GM18873 (cell line): ENCODE data around the gene MTMR2.
"Not testable (repeated sequence)": the region's sequence is repeated elsewhere in the genome, so short reads cannot be mapped to it uniquely, and the experiment has no call there.

Experiments used
- ATAC-seq: cut with Tn5 transposase; IDR thresholded peaks from one replicate; pipeline ENCODE4 v1.9.1; 2021; ENCODE audit warnings: mild to moderate bottlenecking, moderate library complexity, moderate number of reproducible peaks; ENCODE audit not compliant: unreplicated experiment, low FRiP score

Gene MTMR2

GRCh38 chr11:95888439-95888838, 35.5 kb downstream of the MTMR2 start:
- no peak for ATAC-seq

- ATAC-seq, result no peak
Measured at GRCh38 chr11:95886462-95886861, 37.4 kb downstream of the MTMR2 start.

DNA sequence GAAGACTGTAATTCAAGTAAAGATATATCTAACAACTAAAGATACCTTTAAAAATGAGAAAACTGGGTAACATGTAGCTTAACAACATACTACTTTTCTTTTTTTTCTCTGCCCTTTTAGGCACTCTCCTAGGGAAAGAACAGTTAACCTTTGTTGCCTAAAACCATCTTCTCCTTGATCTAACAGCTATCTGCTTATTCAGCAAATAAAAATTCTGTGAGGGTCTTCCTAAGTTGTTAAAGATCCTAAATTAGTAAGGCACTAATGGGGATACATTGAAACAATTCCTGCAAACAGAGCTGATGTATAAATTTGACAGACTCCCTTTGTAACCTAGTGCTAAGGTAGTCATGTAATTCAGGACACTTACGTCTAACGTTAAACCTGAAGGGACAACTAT, 39.1 kb downstream of the MTMR2 start:
- ATAC-seq, result no peak

DNA sequence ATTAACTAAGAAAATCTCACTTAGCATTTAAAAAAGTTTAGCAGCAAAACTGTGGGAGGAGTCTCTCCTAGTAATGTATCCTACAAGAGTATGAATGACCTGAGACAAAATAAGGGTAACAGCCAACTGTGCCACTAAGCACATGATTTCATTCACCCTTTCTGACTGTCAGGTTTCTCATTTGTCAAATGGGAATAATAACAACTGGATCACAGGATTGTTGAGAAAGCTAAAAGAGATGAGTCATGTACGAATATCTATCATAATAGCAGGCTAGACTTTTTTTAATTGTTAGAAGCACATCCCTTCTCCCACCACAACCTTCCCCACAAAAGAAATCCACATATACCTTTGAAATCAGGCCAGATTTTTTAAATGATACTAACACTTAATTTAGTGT, 39.5 kb downstream of the MTMR2 start:
- ATAC-seq, result no peak

DNA sequence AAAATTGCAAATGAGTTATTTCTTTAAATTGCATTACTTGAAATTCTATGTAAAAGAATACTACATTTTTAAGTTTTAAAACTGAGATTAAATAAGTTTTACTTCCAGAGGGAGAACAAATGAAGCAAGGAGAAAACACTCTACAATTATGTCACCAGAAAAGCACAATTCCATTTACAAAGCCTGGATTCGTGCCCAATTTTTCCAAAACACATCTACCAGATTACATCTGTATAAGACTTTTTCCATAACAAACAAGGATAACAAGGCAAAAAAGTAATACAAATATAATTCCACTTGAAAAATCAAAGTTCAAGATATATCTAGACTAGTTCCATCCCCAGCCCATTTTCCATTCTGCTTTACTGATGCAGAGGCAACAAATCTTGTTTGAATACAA, 40.5 kb downstream of the MTMR2 start:
- no peak for ATAC-seq

DNA sequence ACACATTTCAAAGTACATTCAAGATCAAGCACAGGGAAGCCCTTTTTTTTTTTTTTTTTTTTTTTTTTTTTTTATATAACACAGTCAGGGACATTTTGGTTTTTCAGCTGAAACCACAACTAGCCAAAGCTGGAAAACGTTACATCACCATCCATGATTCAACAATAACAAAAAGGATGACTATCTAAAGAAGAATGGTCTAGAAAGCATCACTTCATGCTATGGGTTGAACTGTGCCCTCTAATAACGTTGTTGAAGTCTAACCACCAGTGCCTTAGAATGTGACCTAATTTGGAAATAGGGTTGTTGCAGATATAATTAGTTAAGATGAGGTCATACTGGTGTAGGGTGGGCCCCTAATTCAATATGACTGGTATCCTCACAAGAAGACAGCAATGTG, 46.6 kb downstream of the MTMR2 start:
- ATAC-seq, result no peak

- not testable (repeated sequence) for ATAC-seq
Measured at GRCh38 chr11:95870877-95871276, 53.0 kb downstream of the MTMR2 start.

DNA sequence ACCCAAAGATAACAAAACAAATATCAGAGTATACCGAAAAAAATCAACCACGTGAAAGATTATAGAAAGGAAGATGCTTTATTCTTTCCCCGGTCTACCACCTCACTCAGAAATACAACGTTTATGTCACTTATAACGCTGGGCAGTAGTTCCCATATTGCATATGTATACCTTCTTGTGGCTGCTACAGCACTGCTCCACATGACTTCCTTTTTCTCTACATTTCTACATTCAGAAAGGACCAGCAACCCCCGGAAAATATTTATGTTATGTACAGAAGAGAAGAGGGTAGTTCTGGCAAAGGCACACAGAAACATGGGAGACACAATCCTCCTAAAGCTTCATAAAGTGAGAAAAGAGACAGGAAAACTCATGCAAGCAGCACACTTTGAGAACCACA, 56.8 kb downstream of the MTMR2 start:
- no peak for ATAC-seq

- no peak for ATAC-seq
Measured at GRCh38 chr11:95863486-95864140, 60.3 kb downstream of the MTMR2 start.

GRCh38 chr11:95860024-95860423, 63.9 kb downstream of the MTMR2 start:
- ATAC-seq, result not testable (repeated sequence)

- ATAC-seq, result not testable (repeated sequence)
Measured at GRCh38 chr11:95854362-95854761, 69.5 kb downstream of the MTMR2 start.

- ATAC-seq, result no peak
Measured at GRCh38 chr11:95853862-95854261, 70.0 kb downstream of the MTMR2 start.

- ATAC-seq, result no peak
Measured at GRCh38 chr11:95853138-95853537, 70.8 kb downstream of the MTMR2 start.

GRCh38 chr11:95850137-95850536, 73.8 kb downstream of the MTMR2 start:
- ATAC-seq, result no peak

DNA sequence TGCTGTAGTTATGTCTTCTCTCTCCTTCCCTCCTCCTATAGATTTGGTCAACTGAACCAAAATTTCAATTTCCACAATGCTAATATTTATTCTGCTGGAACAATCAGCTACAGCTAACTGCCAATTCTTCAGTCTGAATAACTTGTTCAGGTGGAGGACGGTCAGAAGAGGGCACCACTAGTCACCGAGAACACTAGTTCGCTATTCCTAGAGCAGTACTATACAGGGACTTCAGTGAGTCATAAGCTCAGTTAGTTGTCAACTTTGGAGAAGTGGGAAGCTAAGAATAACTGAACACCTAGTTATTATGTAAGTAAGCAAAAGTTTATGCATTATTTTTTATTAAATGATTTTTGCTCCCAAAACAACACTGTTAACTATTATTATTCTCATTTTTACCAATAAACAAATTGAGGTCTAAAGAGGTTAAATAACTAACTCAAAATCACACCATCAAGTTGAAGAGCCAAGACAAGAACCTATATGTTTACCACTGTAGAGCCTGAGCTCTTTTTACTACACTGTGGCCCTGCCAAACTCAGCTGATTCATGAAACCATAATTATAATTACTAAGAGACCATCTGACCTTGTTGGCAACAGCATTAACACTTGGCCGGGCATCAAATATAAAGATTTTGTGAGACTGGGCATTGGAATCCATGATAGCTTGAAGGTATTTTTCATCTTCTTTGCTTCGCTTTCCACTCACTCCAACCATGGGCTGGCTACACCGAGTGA, 74.7 kb downstream of the MTMR2 start:
- ATAC-seq, result no peak

DNA sequence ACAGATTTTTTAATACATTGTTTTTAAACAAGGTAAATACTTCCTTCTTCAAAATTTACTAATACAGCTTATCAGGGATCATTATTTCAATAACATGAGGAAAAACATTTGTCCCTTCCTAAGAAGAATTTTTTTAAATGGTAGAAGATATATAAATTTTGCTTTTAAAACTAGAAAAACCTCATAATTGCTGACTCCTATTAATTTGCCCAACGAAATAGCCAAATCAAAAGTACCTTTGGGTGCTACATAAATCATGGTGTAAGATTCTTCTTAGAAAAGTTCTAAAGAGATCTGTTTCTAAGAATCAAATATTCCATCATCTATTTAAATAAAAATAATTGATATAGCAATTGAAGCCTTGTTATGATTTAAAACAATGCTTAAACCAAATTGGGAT, 78.7 kb downstream of the MTMR2 start:
- no peak for ATAC-seq

- ATAC-seq, result peak; percentile 77
Measured at GRCh38 chr11:95835768-95836488, 88.0 kb downstream of the MTMR2 start.

- no peak for ATAC-seq
Measured at GRCh38 chr11:95835351-95835750, 88.6 kb downstream of the MTMR2 start.

- ATAC-seq, result no peak
Measured at GRCh38 chr11:95833378-95833777, 90.5 kb downstream of the MTMR2 start.

- no peak for ATAC-seq
Measured at GRCh38 chr11:95832763-95833162, 91.1 kb downstream of the MTMR2 start.

DNA sequence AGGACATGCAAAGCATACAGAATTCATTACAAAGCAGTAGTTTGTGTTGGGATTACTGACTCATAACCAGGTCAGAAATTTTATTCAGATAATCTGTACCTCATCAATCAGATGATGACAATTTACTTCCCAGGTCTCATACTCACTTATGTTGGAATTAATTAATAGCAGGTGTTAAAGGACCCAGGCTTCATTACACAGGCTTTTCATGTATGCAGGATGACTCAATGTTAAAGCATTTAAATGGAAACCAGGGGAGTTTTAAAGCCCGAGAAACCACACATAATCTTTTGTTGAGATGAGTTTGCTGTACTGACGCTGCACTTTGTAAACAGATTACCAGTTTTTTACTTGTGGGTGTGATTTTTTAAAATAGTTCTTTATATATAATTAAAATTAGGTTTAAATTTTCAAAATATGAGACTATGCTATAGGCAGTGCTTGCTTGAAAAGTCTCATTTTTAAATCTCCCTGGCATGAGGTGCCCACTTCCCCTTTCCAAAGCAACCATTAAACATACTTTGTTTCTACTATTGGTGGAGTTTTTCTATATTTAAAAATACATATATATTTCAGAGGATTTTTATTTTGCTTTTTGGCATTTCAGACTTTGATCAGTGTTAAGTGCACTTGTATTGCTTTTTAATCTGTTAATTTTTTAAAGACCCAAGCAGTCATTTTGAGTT, 92.6 kb downstream of the MTMR2 start:
- ATAC-seq, result no peak
